Esophagus muscularis mucosa (tissue), 4 donors: ENCODE measurements around the gene SPEM3. TPM values are rescaled to one million over a fixed set of nuclear protein-coding genes. Genes with fewer than 3 reads are reported as not detected.

Source experiments
- DNase-seq: peaks from one replicate; pipeline ENCODE4 v3.0.0-alpha.2; 2017; ENCODE audit errors: extremely low spot score
- H3K27ac ChIP-seq, 4 donors: fragments of 200-600 bp; sonication (generic); replicated peaks in 1 of 4; 1 replicate in 3 of 4; 2 replicates in 1 of 4; pipeline ENCODE4 v1.5.1; 2016 to 2019; ENCODE audit warnings: mild to moderate bottlenecking in 1 of 4
- H3K27me3 ChIP-seq, 4 donors: fragments of 200-600 bp; sonication (generic); one replicate each; pipeline versions ENCODE4 v1.5.1 to v1.6.0; 2016 to 2019
- H3K36me3 ChIP-seq, 4 donors: fragments of 200-600 bp; sonication (generic); one replicate each; pipeline ENCODE4 v1.5.1; 2016 to 2019
- H3K4me1 ChIP-seq, 4 donors: fragments of 200-600 bp; sonication (generic); one replicate each; pipeline ENCODE4 v1.5.1; 2016 to 2019
- H3K4me3 ChIP-seq, 4 donors: fragments of 200-600 bp; sonication (generic); 1 replicate in 2 of 4; 2 replicates in 2 of 4; pipeline ENCODE4 v1.5.1; 2016 to 2019; ENCODE audit warnings: mild to moderate bottlenecking in 4 of 4, moderate library complexity in 1 of 4
- H3K9me3 ChIP-seq, 4 donors: fragments of 200-600 bp; sonication (generic); 1 replicate in 3 of 4; 2 replicates in 1 of 4; pipeline ENCODE4 v1.5.1; 2016 to 2019
- CTCF ChIP-seq, 3 experiments: fragments of 200-600 bp in 2 of 3; fragments of 450-650 bp in 1 of 3; sonication (generic) in 2 of 3; IDR thresholded peaks; one replicate each; pipeline ENCODE4 v1.5.1; 2017 to 2019; ENCODE audit warnings: antibody characterized with exemption in 3 of 3, mild to moderate bottlenecking in 2 of 3, moderate library complexity in 1 of 3
- EP300 ChIP-seq: sonication (generic); formaldehyde crosslinking; IDR thresholded peaks from one replicate; pipeline ENCODE4 v1.6.1; 2017; ENCODE audit warnings: antibody characterized with exemption
- POLR2A ChIP-seq: fragments of 450-650 bp; IDR thresholded peaks from one replicate; pipeline ENCODE4 v1.6.1; 2017; ENCODE audit warnings: antibody characterized with exemption, moderate library complexity, mild to moderate bottlenecking, low read depth
- POLR2AphosphoS5 ChIP-seq, 2 donors: sonication (generic); formaldehyde crosslinking; IDR thresholded peaks; one replicate each; pipeline ENCODE4 v1.6.1; 2017; ENCODE audit warnings: antibody characterized with exemption in 2 of 2
- WGBS: methylation state at CpG from one replicate; pipeline ENCODE4 v1.1.5; 2018; 5-methylcytosine and 5-hydroxymethylcytosine counted together
- intact Hi-C: fragments of 100-400 bp; cut with DNase I; formaldehyde crosslinking; loops from one replicate; pipeline ENCODE4 v1.15.1; 2023
- total RNA-seq, 4 donors: library from RNA; depleted of rRNA; stranded (reverse); fragments of >200 nt; gene quantifications; one replicate each; pipeline versions ENCODE4 v1.1.0 to v1.2.1, GENCODE V29; 2016

SPEM3 gene
- total RNA-seq, 4 donors from 2014 or later: not detected

- Histone ChIP-seq H3K27ac (peak overlapping the region; percentile 27 to 64 (median 54)), H3K9me3 (no peaks in the 10 kb centered on the region), H3K4me1 (peaks cover 57 to 63% (median 61%) of the 10 kb centered on the region in 4 donors), H3K4me3 (peak overlapping the region; percentile 41 to 62 (median 46)), H3K36me3 (no peaks in the 10 kb centered on the region), H3K27me3 (peaks cover 0 to 82% (median 32%) of the 10 kb centered on the region in 4 donors)
- intact Hi-C loops: loop anchor here (2.0 to 5.0 kb wide), 4 partner anchors 31 to 121 kb away; partner anchors contain the start of genes TMEM256 and TNFSF13
- WGBS: 15% methylated on average over 34 of the region's 49 CpGs
- TF ChIP-seq CTCF (IDR thresholded peaks at IDR 0.05) (peak in 1 of 3 experiments; percentile 5), EP300 (no peak)
- no peak for DNase-seq
Observed at GRCh38 chr17:7435676-7436555, 7.3 kb downstream of the SPEM3 start.

- no peak for TF ChIP-seq POLR2A
- TF ChIP-seq CTCF (IDR thresholded peaks at IDR 0.05): peak; percentile 92 to 96 (median 93)
- peak; percentile 54 to 58 for TF ChIP-seq POLR2AphosphoS5 (IDR thresholded peaks at IDR 0.05)
- Histone ChIP-seq H3K4me3 (peak overlapping the region; percentile 41 to 62 (median 46)), H3K36me3 (no peaks in the 10 kb centered on the region), H3K9me3 (no peaks in the 10 kb centered on the region), H3K4me1 (peaks cover 57 to 71% (median 67%) of the 10 kb centered on the region in 4 donors), H3K27ac (peak overlapping the region; percentile 59 to 75 (median 66)), H3K27me3 (peaks cover 0 to 90% (median 37%) of the 10 kb centered on the region in 4 donors)
- intact Hi-C loops: loop anchor here (2.0 to 5.0 kb wide), 4 partner anchors 32 to 121 kb away; partner anchors contain the start of genes TMEM256 and TNFSF13
- DNase-seq: no peak
- WGBS: 20% methylated on average over 27 of the region's 92 CpGs
Observed at GRCh38 chr17:7436556-7437368, 8.1 kb downstream of the SPEM3 start.

- no peaks in the 10 kb centered on the region for H3K9me3 ChIP-seq
- no peak for DNase-seq
- H3K36me3 ChIP-seq: no peaks in the 10 kb centered on the region
- 61% methylated on average over 9 of the region's 31 CpGs for WGBS
- TF ChIP-seq POLR2A (no peak), EP300 (no peak), CTCF (IDR thresholded peaks at IDR 0.05) (no peak), POLR2AphosphoS5 (IDR thresholded peaks at IDR 0.05) (no peak)
- peak overlapping the region in 2 of 4 donors; percentile 64 to 75 for H3K27ac ChIP-seq
- peaks cover 57 to 71% (median 67%) of the 10 kb centered on the region in 4 donors for H3K4me1 ChIP-seq
- H3K27me3 ChIP-seq: peaks cover 0 to 90% (median 37%) of the 10 kb centered on the region in 4 donors
- peak overlapping the region; percentile 41 to 62 (median 46) for H3K4me3 ChIP-seq
- intact Hi-C loops: loop anchor here (2.0 to 5.0 kb wide), 4 partner anchors 33 to 120 kb away; partner anchors contain the start of genes TMEM256 and TNFSF13
Observed at GRCh38 chr17:7437369-7437863, 8.8 kb downstream of the SPEM3 start.

- H3K4me1 ChIP-seq: peaks cover 57 to 71% (median 67%) of the 10 kb centered on the region in 4 donors
- peaks cover 0 to 96% (median 37%) of the 10 kb centered on the region in 4 donors for H3K27me3 ChIP-seq
Observed at GRCh38 chr17:7437950-7438614, 9.4 kb downstream of the SPEM3 start.

More at GRCh38 chr17:7437950-7438614, 9.4 kb downstream of the SPEM3 start:
- intact Hi-C loops: loop anchor here (2.0 to 5.0 kb wide), 4 partner anchors 33 to 119 kb away; partner anchors contain the start of genes TMEM256 and TNFSF13
- DNase-seq: no peak
- Histone ChIP-seq H3K36me3 (no peaks in the 10 kb centered on the region), H3K9me3 (no peaks in the 10 kb centered on the region), H3K27ac (no peak overlapping the region), H3K4me3 (peak overlapping the region; percentile 42 to 62 (median 46))
- no peak for TF ChIP-seq EP300
- TF ChIP-seq POLR2A: no peak
- no peak for TF ChIP-seq CTCF (IDR thresholded peaks at IDR 0.05)
- TF ChIP-seq POLR2AphosphoS5 (IDR thresholded peaks at IDR 0.05): no peak
- 27% methylated on average over 29 of the region's 48 CpGs for WGBS
